ENCODE data around the gene CCDC73.
A peak's percentile ranks its signal among the peaks of the same experiment; 100 is the strongest.
"Not testable (repeated sequence)": the region's sequence is repeated elsewhere in the genome, so short reads cannot be mapped to it uniquely, and the experiment has no call there.

The CCDC73 gene

GRCh38 chr11:32794439-32794838, at the start of gene CCDC73:
Gene CCDC73, minus strand, starts transcription at chr11:32794662. Its CDS starts 34,419 bp downstream, at chr11:32760243.
- DNase-seq = no peak

GRCh38 chr11:32843544-32843943, 49.1 kb upstream of the CCDC73 start:
- DNase-seq = no peak

- no peak for DNase-seq
Measured at GRCh38 chr11:32840587-32840986, 46.1 kb upstream of the CCDC73 start.

GRCh38 chr11:32839308-32839707, 44.8 kb upstream of the CCDC73 start:
- DNase-seq = no peak

GRCh38 chr11:32838505-32839274, 44.2 kb upstream of the CCDC73 start:
- no peak for DNase-seq

- DNase-seq = no peak
Measured at GRCh38 chr11:32836946-32837345, 42.5 kb upstream of the CCDC73 start.

GRCh38 chr11:32833921-32834320, 39.5 kb upstream of the CCDC73 start:
- no peak for DNase-seq

GRCh38 chr11:32831221-32831620, 36.8 kb upstream of the CCDC73 start:
- DNase-seq = no peak

- DNase-seq = no peak
Measured at GRCh38 chr11:32830796-32831195, 36.3 kb upstream of the CCDC73 start.

GRCh38 chr11:32830413-32830738, 35.9 kb upstream of the CCDC73 start:
- DNase-seq = no peak

GRCh38 chr11:32829680-32830412, 35.4 kb upstream of the CCDC73 start, which contains the start of gene PRRG4:
Gene PRRG4, plus strand, starts transcription at chr11:32829927. Its CDS starts 603 bp downstream, at chr11:32830530.
- peak; percentile 6 for DNase-seq

- DNase-seq = no peak
Measured at GRCh38 chr11:32829157-32829679, 34.8 kb upstream of the CCDC73 start.

GRCh38 chr11:32827276-32827675, 32.8 kb upstream of the CCDC73 start:
- no peak for DNase-seq

- DNase-seq = no peak
Measured at GRCh38 chr11:32826113-32826512, 31.7 kb upstream of the CCDC73 start.

- DNase-seq = not testable (repeated sequence)
Measured at GRCh38 chr11:32823617-32824016, 29.2 kb upstream of the CCDC73 start.

GRCh38 chr11:32821917-32822560, 27.6 kb upstream of the CCDC73 start:
- DNase-seq = no peak

GRCh38 chr11:32821517-32821916, 27.1 kb upstream of the CCDC73 start:
- DNase-seq = no peak

GRCh38 chr11:32820497-32820896, 26.0 kb upstream of the CCDC73 start:
- no peak for DNase-seq

- no peak for DNase-seq
Measured at GRCh38 chr11:32819187-32819586, 24.7 kb upstream of the CCDC73 start.

GRCh38 chr11:32817852-32818183, 23.4 kb upstream of the CCDC73 start:
- DNase-seq = no peak

GRCh38 chr11:32817181-32817851, 22.9 kb upstream of the CCDC73 start:
- no peak for DNase-seq

GRCh38 chr11:32809313-32809712, 14.9 kb upstream of the CCDC73 start:
- peak; percentile 37 for DNase-seq

- no peak for DNase-seq
Measured at GRCh38 chr11:32796425-32796824, 2.0 kb upstream of the CCDC73 start.

Measured in CD4-positive, alpha-beta T cell treated with Interleukin-6 for 4 hours (primary cell).